HG02970 (cell line): ENCODE data around the gene GFOD1.
"Not testable (repeated sequence)": the region's sequence is repeated elsewhere in the genome, so short reads cannot be mapped to it uniquely, and the experiment has no call there.

Source experiments
- ATAC-seq: cut with Tn5 transposase; IDR thresholded peaks from one replicate; pipeline ENCODE4 v1.9.1; 2021; ENCODE audit warnings: mild to moderate bottlenecking, moderate library complexity, moderate number of reproducible peaks; ENCODE audit not compliant: unreplicated experiment, low FRiP score

The GFOD1 gene

GRCh38 chr6:13447949-13448724 is 39.3 kb downstream of the GFOD1 start:
- no peak for ATAC-seq

- ATAC-seq: no peak
Observed at GRCh38 chr6:13446381-13446780, 41.0 kb downstream of the GFOD1 start.

GRCh38 chr6:13445744-13446115 is 41.7 kb downstream of the GFOD1 start:
- ATAC-seq: no peak

DNA sequence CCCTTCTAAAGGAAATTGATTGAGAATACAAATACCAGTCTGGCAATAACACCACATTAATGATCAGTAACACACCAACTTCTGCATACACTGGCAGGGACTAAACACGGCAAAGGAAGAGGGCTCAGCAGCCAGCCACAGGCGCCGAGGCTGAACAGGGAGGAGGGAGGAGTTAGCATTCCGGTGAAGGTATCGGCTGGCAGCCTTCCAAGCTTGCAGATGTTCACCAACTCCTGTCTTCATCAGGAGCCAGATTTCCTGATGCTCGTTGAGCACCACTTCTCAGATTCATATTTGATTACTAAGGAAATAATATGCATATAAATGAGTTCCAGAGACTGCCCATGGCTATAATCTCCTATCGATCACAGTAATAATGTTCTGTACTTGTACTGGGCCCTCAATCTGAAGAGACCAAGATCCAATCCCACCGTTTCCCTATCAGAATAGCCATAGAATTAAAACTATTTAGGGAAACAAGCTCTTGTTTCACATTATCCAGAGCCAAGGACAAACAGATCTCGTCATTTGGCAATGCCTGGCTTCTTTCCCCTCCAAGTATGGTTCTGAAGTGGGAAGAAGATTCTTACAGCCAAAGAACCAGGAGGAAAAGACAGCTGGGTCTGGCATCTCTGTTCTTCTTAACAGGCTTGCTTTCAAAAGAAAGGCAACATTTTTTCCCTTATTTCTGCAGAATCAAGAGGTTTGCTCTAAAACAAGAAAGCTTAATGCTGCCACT is 42.2 kb downstream of the GFOD1 start:
- no peak for ATAC-seq

DNA sequence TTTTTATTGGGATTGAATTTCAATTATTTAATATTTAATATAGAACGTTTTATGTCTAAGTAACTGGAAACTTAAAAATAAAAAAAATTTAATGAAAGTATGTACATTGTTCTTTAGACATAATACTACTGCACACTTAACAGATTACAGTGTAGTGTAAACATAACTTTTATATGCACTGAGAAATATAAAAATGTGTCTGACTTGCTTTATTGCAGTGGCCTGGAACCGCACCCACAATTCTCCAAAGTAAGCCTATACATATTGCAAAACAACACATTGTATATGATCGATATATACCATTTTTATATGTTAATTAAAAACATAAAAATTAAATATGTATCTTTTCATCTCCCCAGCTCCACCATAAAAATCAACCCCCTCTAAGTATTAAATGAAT is 42.8 kb downstream of the GFOD1 start:
- no peak for ATAC-seq

DNA sequence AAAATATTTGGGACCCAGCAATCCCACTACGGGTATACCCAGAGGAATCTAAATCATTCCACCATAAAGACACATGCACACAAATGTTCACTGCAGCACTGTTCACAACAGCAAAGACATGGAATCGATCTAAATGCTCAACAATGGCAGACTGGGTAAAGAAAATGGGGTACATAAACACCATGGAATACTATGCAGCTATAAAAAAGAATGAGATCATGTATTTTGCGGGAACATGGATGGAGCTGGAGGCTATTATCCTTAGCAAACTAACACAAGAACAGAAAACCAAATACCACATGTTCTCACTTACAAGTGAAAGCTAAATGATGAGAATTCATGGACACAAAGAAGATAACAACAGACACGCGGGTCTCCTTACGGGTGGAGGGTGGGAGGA is 43.4 kb downstream of the GFOD1 start:
- ATAC-seq: not testable (repeated sequence)

DNA sequence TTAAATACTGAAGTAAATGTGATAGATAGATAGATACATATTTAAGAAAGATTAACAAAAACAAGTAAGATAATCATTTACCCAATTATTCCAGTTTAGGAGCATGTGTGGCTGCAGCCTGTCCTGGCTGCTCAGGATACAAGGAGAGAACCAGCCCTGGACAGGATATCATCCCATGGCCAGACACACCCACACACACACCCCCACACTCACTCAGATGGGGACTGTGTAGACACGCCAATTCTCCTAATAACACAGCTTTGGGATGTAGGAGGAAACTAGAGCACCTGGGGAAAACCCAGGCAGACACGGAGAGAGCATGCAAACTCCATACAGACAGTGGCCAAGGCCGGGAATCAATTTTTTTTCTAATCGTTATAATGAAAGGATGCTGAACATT is 45.6 kb downstream of the GFOD1 start:
- ATAC-seq: no peak

DNA sequence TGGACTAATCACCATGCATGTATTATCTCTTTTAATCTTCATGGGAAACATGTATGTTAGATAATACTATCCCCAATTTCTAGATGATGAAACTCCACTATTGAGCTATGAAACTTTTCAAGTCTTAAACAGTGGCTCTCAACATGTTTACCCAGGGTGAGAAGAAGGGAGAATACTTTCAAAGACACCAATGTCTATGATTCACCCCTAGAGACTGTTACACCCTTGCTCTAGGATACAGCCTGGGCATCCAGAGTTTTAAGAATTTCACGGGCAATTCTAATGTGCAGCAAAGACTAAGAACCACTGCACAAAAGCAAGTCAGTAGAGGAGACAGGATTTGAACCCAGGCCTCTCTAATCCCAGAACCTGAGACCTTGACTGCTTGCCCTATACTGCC is 47.8 kb downstream of the GFOD1 start:
- ATAC-seq: no peak

- no peak for ATAC-seq
Observed at GRCh38 chr6:13438126-13438525, 49.3 kb downstream of the GFOD1 start.

GRCh38 chr6:13437218-13437996 is 50.0 kb downstream of the GFOD1 start:
- no peak for ATAC-seq

GRCh38 chr6:13436399-13437217 is 50.8 kb downstream of the GFOD1 start:
- ATAC-seq: no peak

DNA sequence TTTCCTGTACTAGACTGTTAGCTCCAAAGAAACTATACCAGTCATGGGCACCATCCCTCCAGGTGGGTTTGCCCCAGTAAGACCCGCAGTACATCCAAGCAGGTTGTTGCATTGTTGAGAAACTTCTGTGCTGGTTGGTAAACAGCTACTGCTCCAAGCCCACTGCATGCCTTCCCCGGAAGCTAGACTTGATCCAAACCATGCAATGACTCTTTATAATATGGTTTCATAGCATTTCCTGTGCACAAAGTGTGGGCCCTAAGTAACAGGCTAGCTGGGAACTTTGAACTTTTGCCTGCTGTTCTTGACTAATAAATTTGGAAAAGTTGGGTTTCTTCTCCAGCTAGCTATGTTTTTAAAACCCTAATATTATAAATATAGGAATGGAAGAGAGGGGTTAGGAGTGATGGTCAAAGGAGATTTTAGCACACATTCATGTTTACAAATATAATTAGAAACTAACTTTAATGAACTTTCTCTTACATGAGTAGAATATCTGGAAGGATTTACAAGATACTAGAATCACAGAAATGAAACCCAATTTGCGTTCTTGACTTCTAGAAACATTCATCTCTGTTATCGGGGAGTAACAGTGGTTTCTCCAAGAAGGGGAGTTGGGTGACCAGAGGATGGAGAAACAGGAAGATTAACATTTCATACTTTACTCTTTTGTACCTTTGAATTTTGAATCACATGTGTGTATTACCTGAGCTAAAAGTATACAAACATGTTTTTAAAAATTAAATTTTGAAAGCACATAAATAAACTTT is 51.7 kb downstream of the GFOD1 start:
- no peak for ATAC-seq

DNA sequence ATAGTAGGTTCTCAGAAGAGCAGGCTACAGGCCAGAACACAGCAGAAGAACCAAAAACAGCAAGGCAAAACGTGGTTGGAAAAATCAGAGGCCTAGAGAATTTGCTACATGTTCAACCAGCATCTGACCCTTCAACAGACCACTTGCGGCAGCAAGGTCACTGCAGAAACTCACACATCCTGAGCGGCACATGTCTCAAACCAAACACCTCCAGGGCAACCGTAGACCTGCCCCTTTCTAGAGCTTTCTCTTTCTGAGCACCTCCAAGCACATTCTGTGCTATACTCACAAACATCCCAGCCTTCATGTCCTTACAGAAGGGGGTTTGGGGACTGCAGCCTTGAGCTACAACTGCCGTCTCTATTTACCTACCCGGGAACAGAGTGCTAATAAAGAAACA is 52.6 kb downstream of the GFOD1 start:
- no peak for ATAC-seq

DNA sequence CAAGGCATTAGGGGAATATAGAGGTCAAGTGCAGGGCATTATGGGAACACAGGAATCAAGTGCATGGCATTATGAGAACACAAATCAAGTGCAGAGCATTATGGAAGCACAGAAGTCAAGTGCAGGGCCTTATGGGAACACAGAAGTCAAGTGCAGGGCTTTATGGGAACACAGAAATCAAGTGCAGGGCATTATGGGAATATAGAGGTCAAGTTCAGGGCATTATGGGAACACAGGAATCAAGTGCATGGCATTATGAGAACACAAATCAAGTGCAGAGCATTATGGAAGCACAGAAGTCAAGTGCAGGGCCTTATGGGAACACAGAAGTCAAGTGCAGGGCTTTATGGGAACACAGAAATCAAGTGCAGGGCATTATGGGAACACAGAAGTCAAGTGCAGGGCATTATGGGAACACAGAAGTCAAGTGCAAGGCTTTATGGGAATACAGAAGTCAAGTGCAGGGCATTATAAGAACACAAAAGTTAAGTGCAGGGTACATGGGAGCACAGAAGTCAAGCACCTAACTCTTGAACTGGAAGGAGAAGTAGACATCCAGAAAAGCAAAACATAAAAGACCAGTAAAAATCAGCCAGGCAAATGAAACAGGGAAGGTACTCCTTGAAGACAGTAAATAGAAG is 53.1 kb downstream of the GFOD1 start:
- not testable (repeated sequence) for ATAC-seq

DNA sequence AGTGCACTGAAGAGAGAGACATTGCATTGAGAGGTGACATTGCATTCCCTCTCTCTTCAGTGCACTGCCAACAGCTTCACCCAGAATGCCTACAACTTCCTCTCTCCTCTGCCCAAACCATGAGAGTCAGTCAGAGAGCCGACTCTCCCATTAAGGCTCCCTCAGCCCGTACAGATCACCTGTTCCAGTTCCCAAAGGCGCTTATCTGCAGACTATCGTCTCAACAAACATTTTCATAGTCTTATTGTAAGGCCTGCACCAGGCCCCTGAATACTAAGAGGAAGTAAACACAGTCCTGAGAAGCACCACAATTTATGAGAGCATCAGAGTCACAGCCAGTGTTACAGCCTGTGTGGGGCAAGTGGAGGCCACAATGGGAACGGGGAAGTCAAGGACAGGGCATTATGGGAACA is 53.7 kb downstream of the GFOD1 start:
- ATAC-seq: no peak

DNA sequence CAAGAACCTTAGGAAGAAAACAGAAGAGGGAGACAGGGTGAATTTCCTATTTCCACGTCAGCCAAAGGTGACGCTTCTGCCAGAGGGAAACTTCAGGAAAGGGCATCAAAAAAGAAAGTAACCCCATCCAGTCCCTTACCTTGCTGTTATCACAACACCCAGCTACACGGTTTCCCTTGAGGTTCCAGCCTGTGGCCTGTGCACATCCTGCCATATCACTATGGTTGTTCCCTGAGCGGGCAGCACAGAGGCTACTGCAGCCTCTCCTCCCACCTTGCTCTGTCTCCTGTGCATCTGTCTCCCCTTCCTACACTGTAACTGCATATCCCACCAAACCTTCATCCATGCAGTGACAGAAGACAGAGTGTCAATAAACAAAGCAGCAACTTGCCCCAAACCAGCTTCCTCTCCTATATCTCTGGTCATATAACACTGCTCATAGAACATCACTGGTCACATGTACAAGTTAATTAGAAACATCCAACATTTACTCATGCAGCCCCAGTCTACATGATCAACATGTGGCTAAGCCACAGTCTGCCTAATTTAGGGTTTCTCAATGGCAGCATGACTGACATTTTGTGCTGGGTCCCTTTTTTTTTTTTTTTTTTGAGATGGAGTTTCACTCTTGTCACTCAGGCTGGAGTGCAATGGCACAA is 54.7 kb downstream of the GFOD1 start:
- no peak for ATAC-seq

DNA sequence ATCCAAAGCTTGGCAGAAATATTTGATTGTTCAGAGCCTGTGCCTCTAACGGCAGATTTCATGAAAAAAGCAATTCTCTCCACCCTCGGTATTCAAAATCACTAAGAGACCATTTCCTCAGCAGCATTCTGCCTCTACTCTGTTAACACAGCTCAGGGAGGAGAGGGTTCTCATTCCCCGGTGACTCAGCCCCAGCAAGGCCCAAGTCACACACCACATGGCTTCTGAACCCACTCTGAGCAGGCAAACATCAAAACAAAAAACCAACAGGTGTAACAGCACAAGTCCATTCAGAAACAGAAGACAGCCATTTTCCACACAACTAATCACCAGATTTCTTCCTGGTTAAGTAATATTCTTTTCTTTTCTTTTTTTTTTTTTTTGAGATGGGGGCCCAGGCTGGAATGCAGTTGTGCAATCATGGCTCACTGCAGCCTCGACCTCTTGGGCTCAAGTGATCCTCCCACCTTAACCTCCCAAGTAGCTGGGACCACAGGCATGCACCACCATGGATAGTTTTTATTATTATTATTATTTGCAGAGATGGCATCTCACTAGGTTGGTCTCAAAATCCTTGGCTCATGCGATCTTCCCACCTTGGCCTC is 55.4 kb downstream of the GFOD1 start:
- ATAC-seq: no peak

- ATAC-seq: no peak
Observed at GRCh38 chr6:13431059-13431656, 56.2 kb downstream of the GFOD1 start.
